HG03354 (cell line): ENCODE measurements around the gene ADCY10.
A peak's percentile ranks its signal among the peaks of the same experiment; 100 is the strongest.
"Not testable (repeated sequence)": the region's sequence is repeated elsewhere in the genome, so short reads cannot be mapped to it uniquely, and the experiment has no call there.

ENCODE experiments used
- ATAC-seq: cut with Tn5 transposase; IDR thresholded peaks from one replicate; pipeline ENCODE4 v1.9.1; 2021; ENCODE audit warnings: mild to moderate bottlenecking; ENCODE audit not compliant: unreplicated experiment, poor library complexity, severe bottlenecking

Gene ADCY10

GRCh38 chr1:167821969-167822685 is 91.8 kb downstream of the ADCY10 start:
- ATAC-seq, result no peak

GRCh38 chr1:167821356-167821685 is 92.6 kb downstream of the ADCY10 start:
- no peak for ATAC-seq

- no peak for ATAC-seq
These were observed 93.1 kb downstream of the ADCY10 start for GRCh38 chr1:167820684-167821355.

- ATAC-seq, result peak; percentile 63
These were observed 93.9 kb downstream of the ADCY10 start for GRCh38 chr1:167819849-167820683.

GRCh38 chr1:167815650-167816049 is 98.3 kb downstream of the ADCY10 start:
- ATAC-seq, result no peak

- ATAC-seq, result no peak
These were observed 101.0 kb downstream of the ADCY10 start for GRCh38 chr1:167812972-167813371.

GRCh38 chr1:167808690-167809089 is 105.2 kb downstream of the ADCY10 start:
- ATAC-seq, result no peak

- no peak for ATAC-seq
These were observed 105.8 kb downstream of the ADCY10 start for GRCh38 chr1:167808104-167808503.

- not testable (repeated sequence) for ATAC-seq
These were observed 107.3 kb downstream of the ADCY10 start for GRCh38 chr1:167806676-167807075.

- not testable (repeated sequence) for ATAC-seq
These were observed 107.7 kb downstream of the ADCY10 start for GRCh38 chr1:167806235-167806634.

- peak; percentile 41 for ATAC-seq
These were observed 108.8 kb downstream of the ADCY10 start for GRCh38 chr1:167805041-167805556.

GRCh38 chr1:167803358-167804207 is 110.4 kb downstream of the ADCY10 start:
- ATAC-seq, result peak; percentile 91

GRCh38 chr1:167802235-167802634 is 111.7 kb downstream of the ADCY10 start:
- no peak for ATAC-seq

- no peak for ATAC-seq
These were observed 113.7 kb downstream of the ADCY10 start for GRCh38 chr1:167800251-167800650.

- ATAC-seq, result no peak
These were observed 114.2 kb downstream of the ADCY10 start for GRCh38 chr1:167799747-167800146.

- ATAC-seq, result no peak
These were observed 115.0 kb downstream of the ADCY10 start for GRCh38 chr1:167798952-167799351.

GRCh38 chr1:167797015-167797414 is 116.9 kb downstream of the ADCY10 start:
- ATAC-seq, result no peak

- no peak for ATAC-seq
These were observed 117.9 kb downstream of the ADCY10 start for GRCh38 chr1:167795810-167796740.
